ENCODE data around the gene MRPL22.

Gene MRPL22

DNA sequence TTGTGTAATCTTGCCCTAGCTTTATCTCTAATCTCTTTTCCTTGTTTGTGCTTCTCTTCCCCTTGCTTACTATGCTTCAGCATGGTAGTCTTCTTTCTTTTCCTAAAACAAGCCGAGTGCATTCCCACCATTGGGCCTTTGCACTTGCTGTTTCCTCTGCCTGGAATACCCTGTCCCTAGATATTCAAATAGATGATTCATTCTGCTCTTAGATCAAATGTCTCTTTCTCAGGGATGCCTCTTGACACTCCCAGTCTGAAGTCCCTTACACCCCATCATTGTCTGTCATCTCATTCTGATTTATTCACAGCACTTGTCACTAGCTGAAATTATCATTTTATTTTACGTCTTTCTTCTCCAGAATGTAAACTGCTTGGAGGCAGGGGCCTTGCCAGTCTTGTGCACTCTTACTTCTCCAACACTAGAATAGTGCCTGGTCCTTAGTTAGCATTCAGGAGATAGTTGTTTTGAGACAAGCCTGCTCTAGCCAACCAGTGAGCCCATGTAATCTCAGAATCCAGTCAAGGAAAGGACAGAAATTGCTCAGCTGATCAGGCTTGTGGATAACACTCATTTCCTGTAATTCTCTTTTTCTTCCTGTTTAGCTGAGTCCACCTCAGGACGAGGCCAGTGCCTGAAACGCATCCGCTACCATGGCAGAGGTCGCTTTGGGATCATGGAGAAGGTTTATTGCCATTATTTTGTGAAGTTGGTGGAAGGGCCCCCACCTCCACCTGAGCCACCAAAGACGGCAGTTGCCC lies 25.4 kb downstream of the MRPL22 start:
- no peak overlapping the region for H2BK5ac ChIP-seq (ENCODE audit: low read depth, low read length, poor library complexity)
- H3K4me2 ChIP-seq (ENCODE audit: low read length) = no peak overlapping the region
- no peak overlapping the region for H2BK120ac ChIP-seq (ENCODE audit: insufficient read depth, low read length, poor library complexity)
- no peak overlapping the region for H3K23ac ChIP-seq (ENCODE audit: low read length)
- DNase-seq = no peak
- no peak overlapping the region for H2AFZ ChIP-seq (ENCODE audit: insufficient read depth, low read length, poor library complexity)
- no peak overlapping the region for H4K91ac ChIP-seq (ENCODE audit: low read depth, low read length)
- no peaks in the 10 kb centered on the region for H3K79me1 ChIP-seq (ENCODE audit: low read length)
- no peaks in the 10 kb centered on the region for H3K27me3 ChIP-seq (ENCODE audit: insufficient read depth, low read length)
- no peak overlapping the region for H3K18ac ChIP-seq (ENCODE audit: low read length)
- H3K9ac ChIP-seq (ENCODE audit: low read length) = no peak overlapping the region
- H3K9me3 ChIP-seq (ENCODE audit: insufficient read depth, low read depth, low read length) = no peaks in the 10 kb centered on the region
- no peak overlapping the region for H2BK12ac ChIP-seq (ENCODE audit: low read length)
- WGBS (ENCODE audit: extremely low coverage, insufficient coverage, insufficient read length) = no CpG with 5 or more reads among the region's 7 CpGs
- no peak overlapping the region for H3K27ac ChIP-seq (ENCODE audit: low read depth, low read length)
- H2AK5ac ChIP-seq (ENCODE audit: low read length) = no peak overlapping the region
- H3K4me1 ChIP-seq (ENCODE audit: control insufficient read depth in 1 of 2, insufficient read depth in 2 of 2, low read length in 2 of 2) = no peaks in the 10 kb centered on the region
- H3K36me3 ChIP-seq (ENCODE audit: control insufficient read depth in 1 of 2, insufficient read depth in 2 of 2, low read length in 2 of 2) = peaks cover 6 to 7% of the 10 kb centered on the region in 2 experiments
- H3K14ac ChIP-seq (ENCODE audit: low read length) = no peak overlapping the region
- no peak overlapping the region for H3K4me3 ChIP-seq (ENCODE audit: low read depth, low read length)
- H3K4ac ChIP-seq (ENCODE audit: low read depth, low read length) = no peak overlapping the region
- no peaks in the 10 kb centered on the region for H3K79me2 ChIP-seq (ENCODE audit: control insufficient read depth, insufficient read depth, low read length, poor library complexity)
- no peak overlapping the region for H4K8ac ChIP-seq (ENCODE audit: low read depth, low read length)
- no peak overlapping the region for H4K12ac ChIP-seq (ENCODE audit: low read depth, low read length)

DNA sequence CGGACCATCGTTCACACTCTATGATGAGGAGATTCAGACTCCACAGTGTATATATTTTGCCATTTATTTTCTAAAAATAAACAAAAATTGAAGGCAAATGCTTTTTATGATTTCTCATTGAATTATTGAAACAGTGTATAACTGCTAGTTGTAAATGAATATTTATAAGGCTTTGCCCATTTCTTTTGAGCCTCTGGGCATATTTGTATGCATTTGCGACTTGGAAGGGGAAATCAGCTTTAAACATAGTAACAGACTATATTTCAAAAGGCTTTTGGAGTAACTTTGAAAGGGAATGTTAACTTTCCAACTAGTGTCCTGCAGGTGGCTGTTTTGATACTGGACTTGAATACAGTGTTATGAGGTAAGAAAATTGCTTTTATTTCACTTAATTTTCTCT lies 26.0 kb downstream of the MRPL22 start:
- Histone ChIP-seq H2BK120ac (ENCODE audit: insufficient read depth, low read length, poor library complexity) (no peak overlapping the region), H2BK5ac (ENCODE audit: low read depth, low read length, poor library complexity) (no peak overlapping the region), H4K8ac (ENCODE audit: low read depth, low read length) (no peak overlapping the region), H2AFZ (ENCODE audit: insufficient read depth, low read length, poor library complexity) (no peak overlapping the region), H4K91ac (ENCODE audit: low read depth, low read length) (no peak overlapping the region), H3K4me3 (ENCODE audit: low read depth, low read length) (no peak overlapping the region), H3K36me3 (ENCODE audit: control insufficient read depth in 1 of 2, insufficient read depth in 2 of 2, low read length in 2 of 2) (peaks cover 3% of the 10 kb centered on the region in 2 experiments), H3K9me3 (ENCODE audit: insufficient read depth, low read depth, low read length) (no peaks in the 10 kb centered on the region), H3K79me2 (ENCODE audit: control insufficient read depth, insufficient read depth, low read length, poor library complexity) (no peaks in the 10 kb centered on the region), H3K27ac (ENCODE audit: low read depth, low read length) (no peak overlapping the region), H2AK5ac (ENCODE audit: low read length) (no peak overlapping the region), H4K12ac (ENCODE audit: low read depth, low read length) (no peak overlapping the region), H3K4me2 (ENCODE audit: low read length) (no peak overlapping the region), H2BK12ac (ENCODE audit: low read length) (no peak overlapping the region), H3K9ac (ENCODE audit: low read length) (no peak overlapping the region), H3K18ac (ENCODE audit: low read length) (no peak overlapping the region), H3K14ac (ENCODE audit: low read length) (no peak overlapping the region), H3K79me1 (ENCODE audit: low read length) (no peaks in the 10 kb centered on the region), H3K27me3 (ENCODE audit: insufficient read depth, low read length) (no peaks in the 10 kb centered on the region), H3K23ac (ENCODE audit: low read length) (no peak overlapping the region), H3K4me1 (ENCODE audit: control insufficient read depth in 1 of 2, insufficient read depth in 2 of 2, low read length in 2 of 2) (no peaks in the 10 kb centered on the region), H3K4ac (ENCODE audit: low read depth, low read length) (no peak overlapping the region)
- DNase-seq = no peak
- no CpG with 5 or more reads among the region's 3 CpGs for WGBS (ENCODE audit: extremely low coverage, insufficient coverage, insufficient read length)

DNA sequence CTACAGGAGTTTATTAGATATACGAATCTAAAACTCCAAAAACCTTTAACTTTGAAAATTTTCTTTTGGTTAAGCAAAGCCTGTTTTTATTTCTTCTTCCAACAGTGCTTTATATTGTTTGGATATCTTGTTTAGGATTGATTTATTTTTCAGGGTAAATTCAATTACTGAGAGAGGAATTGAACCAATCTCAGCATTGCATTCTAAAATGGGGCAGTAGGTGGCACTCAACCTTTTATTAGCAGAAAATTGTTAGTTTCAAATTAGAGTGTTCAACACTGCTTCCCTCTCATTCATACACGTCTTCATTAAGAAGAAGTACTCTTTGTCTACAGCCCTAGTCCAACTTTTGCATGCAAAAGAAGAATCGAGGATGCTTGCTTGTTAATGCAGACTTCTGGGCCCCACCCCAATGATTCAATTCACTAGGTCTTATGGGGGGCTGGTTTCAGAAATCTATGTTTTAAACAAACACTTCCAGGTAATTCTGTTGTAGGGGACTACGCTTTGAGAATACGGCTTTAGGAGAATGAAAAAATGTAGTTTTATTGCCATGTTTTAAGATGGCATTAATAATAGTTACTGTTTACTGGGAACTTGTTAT lies 26.6 kb downstream of the MRPL22 start:
- Histone ChIP-seq H3K36me3 (ENCODE audit: control insufficient read depth in 1 of 2, insufficient read depth in 2 of 2, low read length in 2 of 2) (peaks cover 3% of the 10 kb centered on the region in 2 experiments), H3K27me3 (ENCODE audit: insufficient read depth, low read length) (no peaks in the 10 kb centered on the region), H3K9ac (ENCODE audit: low read length) (no peak overlapping the region), H3K23ac (ENCODE audit: low read length) (no peak overlapping the region), H3K4me2 (ENCODE audit: low read length) (no peak overlapping the region), H3K4ac (ENCODE audit: low read depth, low read length) (no peak overlapping the region), H3K18ac (ENCODE audit: low read length) (no peak overlapping the region), H3K79me2 (ENCODE audit: control insufficient read depth, insufficient read depth, low read length, poor library complexity) (no peaks in the 10 kb centered on the region), H2BK5ac (ENCODE audit: low read depth, low read length, poor library complexity) (no peak overlapping the region), H2AFZ (ENCODE audit: insufficient read depth, low read length, poor library complexity) (no peak overlapping the region), H2AK5ac (ENCODE audit: low read length) (no peak overlapping the region), H3K14ac (ENCODE audit: low read length) (no peak overlapping the region), H2BK12ac (ENCODE audit: low read length) (no peak overlapping the region), H3K79me1 (ENCODE audit: low read length) (no peaks in the 10 kb centered on the region), H3K4me1 (ENCODE audit: control insufficient read depth in 1 of 2, insufficient read depth in 2 of 2, low read length in 2 of 2) (no peaks in the 10 kb centered on the region), H4K12ac (ENCODE audit: low read depth, low read length) (no peak overlapping the region), H4K8ac (ENCODE audit: low read depth, low read length) (no peak overlapping the region), H4K91ac (ENCODE audit: low read depth, low read length) (no peak overlapping the region), H3K4me3 (ENCODE audit: low read depth, low read length) (no peak overlapping the region), H3K9me3 (ENCODE audit: insufficient read depth, low read depth, low read length) (no peaks in the 10 kb centered on the region), H2BK120ac (ENCODE audit: insufficient read depth, low read length, poor library complexity) (no peak overlapping the region), H3K27ac (ENCODE audit: low read depth, low read length) (no peak overlapping the region)
- WGBS (ENCODE audit: extremely low coverage, insufficient coverage, insufficient read length) = no CpG with 5 or more reads among the region's 5 CpGs
- peak in 1 of 2 donors; percentile 28 for DNase-seq

DNA sequence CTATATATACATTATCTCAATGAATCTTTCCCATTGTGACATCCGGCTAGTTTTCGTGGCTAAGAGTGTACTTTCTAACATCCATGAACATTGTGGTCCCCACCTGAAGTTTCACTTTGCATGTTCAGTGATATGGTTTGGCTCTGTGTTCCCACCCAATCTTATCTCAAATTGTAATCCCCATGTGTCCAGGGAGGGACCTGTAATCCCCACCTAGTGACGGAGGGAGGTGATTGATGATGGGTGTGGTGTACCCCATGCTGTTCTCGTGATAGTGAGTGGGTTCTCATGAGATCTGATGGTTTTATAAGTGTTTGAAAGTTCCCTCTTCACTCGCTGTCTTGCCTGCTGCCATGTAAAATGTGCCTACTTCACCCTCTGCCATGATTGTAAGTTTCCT lies 28.1 kb downstream of the MRPL22 start:
- WGBS (ENCODE audit: extremely low coverage, insufficient coverage, insufficient read length) = no CpG with 5 or more reads among the region's 5 CpGs
- Histone ChIP-seq H2BK5ac (ENCODE audit: low read depth, low read length, poor library complexity) (no peak overlapping the region), H2AFZ (ENCODE audit: insufficient read depth, low read length, poor library complexity) (no peak overlapping the region), H3K4me3 (ENCODE audit: low read depth, low read length) (no peak overlapping the region), H2BK12ac (ENCODE audit: low read length) (no peak overlapping the region), H4K8ac (ENCODE audit: low read depth, low read length) (no peak overlapping the region), H4K91ac (ENCODE audit: low read depth, low read length) (no peak overlapping the region), H2BK120ac (ENCODE audit: insufficient read depth, low read length, poor library complexity) (no peak overlapping the region), H3K9me3 (ENCODE audit: insufficient read depth, low read depth, low read length) (no peaks in the 10 kb centered on the region), H4K12ac (ENCODE audit: low read depth, low read length) (no peak overlapping the region), H3K4me2 (ENCODE audit: low read length) (no peak overlapping the region), H3K14ac (ENCODE audit: low read length) (no peak overlapping the region), H3K18ac (ENCODE audit: low read length) (no peak overlapping the region), H3K36me3 (ENCODE audit: control insufficient read depth in 1 of 2, insufficient read depth in 2 of 2, low read length in 2 of 2) (peaks cover 3% of the 10 kb centered on the region in 2 experiments), H3K79me2 (ENCODE audit: control insufficient read depth, insufficient read depth, low read length, poor library complexity) (no peaks in the 10 kb centered on the region), H3K79me1 (ENCODE audit: low read length) (no peaks in the 10 kb centered on the region), H3K9ac (ENCODE audit: low read length) (no peak overlapping the region), H3K27ac (ENCODE audit: low read depth, low read length) (no peak overlapping the region), H3K4me1 (ENCODE audit: control insufficient read depth in 1 of 2, insufficient read depth in 2 of 2, low read length in 2 of 2) (no peaks in the 10 kb centered on the region), H3K4ac (ENCODE audit: low read depth, low read length) (no peak overlapping the region), H2AK5ac (ENCODE audit: low read length) (no peak overlapping the region), H3K27me3 (ENCODE audit: insufficient read depth, low read length) (no peaks in the 10 kb centered on the region), H3K23ac (ENCODE audit: low read length) (no peak overlapping the region)
- DNase-seq = no peak

All from trophoblast cell (in vitro differentiated cells and primary cell).